NCI-H526 (cell line): ENCODE data around the gene ZNF778.
A peak's percentile ranks its signal among the peaks of the same experiment; 100 is the strongest.

Source experiments
- DNase-seq, 2 experiments: peaks; one replicate each; lab custom pipeline; 2025; lab: John Stamatoyannopoulos, UW

The ZNF778 gene

GRCh38 chr16:89194340-89195311 is 22.9 kb upstream of the ZNF778 start:
- DNase-seq, result no peak

- no peak for DNase-seq
These were observed 21.9 kb upstream of the ZNF778 start for GRCh38 chr16:89195521-89196171.

GRCh38 chr16:89197033-89197632 is 20.4 kb upstream of the ZNF778 start:
- DNase-seq, result no peak

GRCh38 chr16:89197633-89198416 is 19.7 kb upstream of the ZNF778 start:
- DNase-seq, result no peak

- DNase-seq, result no peak
These were observed 18.9 kb upstream of the ZNF778 start for GRCh38 chr16:89198417-89199240.

GRCh38 chr16:89199241-89200123 is 18.0 kb upstream of the ZNF778 start:
- DNase-seq, result no peak

GRCh38 chr16:89200124-89200849 is 17.2 kb upstream of the ZNF778 start, which contains the start of gene SLC22A31:
Gene SLC22A31, minus strand, starts transcription at chr16:89200537. Its CDS starts 36 bp downstream, at chr16:89200501.
- DNase-seq, result peak in 1 of 2 experiments; percentile 24

- no peak for DNase-seq
These were observed 16.6 kb upstream of the ZNF778 start for GRCh38 chr16:89200850-89201411.

- peak; percentile 46 to 94 for DNase-seq
These were observed 15.8 kb upstream of the ZNF778 start for GRCh38 chr16:89201439-89202377.

GRCh38 chr16:89202422-89203215 is 14.9 kb upstream of the ZNF778 start:
- no peak for DNase-seq

- no peak for DNase-seq
These were observed 9.5 kb upstream of the ZNF778 start for GRCh38 chr16:89207993-89208392.

- DNase-seq, result no peak
These were observed 7.9 kb upstream of the ZNF778 start for GRCh38 chr16:89209522-89210044.

GRCh38 chr16:89210165-89210903 is 7.2 kb upstream of the ZNF778 start:
- DNase-seq, result no peak

- DNase-seq, result no peak
These were observed 6.5 kb upstream of the ZNF778 start for GRCh38 chr16:89210904-89211515.
